Vagina (tissue), 2 donors: Measurements from ENCODE around the gene KCNJ15.

Source experiments
- POLR2A ChIP-seq, 2 donors: fragments of 450-650 bp; IDR thresholded peaks; one replicate each; pipeline ENCODE4 v1.6.1; 2017; ENCODE audit warnings: antibody characterized with exemption in 2 of 2, mild to moderate bottlenecking in 2 of 2, moderate library complexity in 2 of 2
- TF ChIP-seq, protein P1 (sequence below), 3 experiments: fragments of 450-650 bp in 2 of 3; fragments of 200-600 bp in 1 of 3; sonication (generic) in 1 of 3; IDR thresholded peaks; one replicate each; pipeline ENCODE4 v1.5.1; 2017 to 2019; ENCODE audit warnings: antibody characterized with exemption in 3 of 3, mild to moderate bottlenecking in 2 of 3, moderate library complexity in 2 of 3

DNA sequence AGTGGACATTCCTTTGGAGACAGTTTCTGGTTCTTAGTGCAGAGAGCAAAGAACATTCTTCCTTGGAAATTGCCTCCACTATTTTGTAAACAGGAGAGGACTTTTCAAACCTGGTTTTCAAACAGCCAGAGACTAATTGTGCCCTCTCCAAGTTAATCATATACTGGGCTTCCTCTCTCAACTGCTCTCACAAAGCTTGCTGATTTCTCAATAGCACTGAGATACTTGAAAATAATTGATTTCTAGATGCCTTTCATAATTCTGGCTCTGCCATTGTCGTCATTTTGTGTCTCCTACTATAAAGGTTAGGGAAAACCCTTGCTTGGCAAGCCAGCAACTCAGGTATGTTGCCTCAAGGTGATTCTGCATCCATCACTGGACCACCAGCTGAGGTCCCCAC lies 56.0 kb downstream of the KCNJ15 start:
- TF ChIP-seq, protein P1, sequence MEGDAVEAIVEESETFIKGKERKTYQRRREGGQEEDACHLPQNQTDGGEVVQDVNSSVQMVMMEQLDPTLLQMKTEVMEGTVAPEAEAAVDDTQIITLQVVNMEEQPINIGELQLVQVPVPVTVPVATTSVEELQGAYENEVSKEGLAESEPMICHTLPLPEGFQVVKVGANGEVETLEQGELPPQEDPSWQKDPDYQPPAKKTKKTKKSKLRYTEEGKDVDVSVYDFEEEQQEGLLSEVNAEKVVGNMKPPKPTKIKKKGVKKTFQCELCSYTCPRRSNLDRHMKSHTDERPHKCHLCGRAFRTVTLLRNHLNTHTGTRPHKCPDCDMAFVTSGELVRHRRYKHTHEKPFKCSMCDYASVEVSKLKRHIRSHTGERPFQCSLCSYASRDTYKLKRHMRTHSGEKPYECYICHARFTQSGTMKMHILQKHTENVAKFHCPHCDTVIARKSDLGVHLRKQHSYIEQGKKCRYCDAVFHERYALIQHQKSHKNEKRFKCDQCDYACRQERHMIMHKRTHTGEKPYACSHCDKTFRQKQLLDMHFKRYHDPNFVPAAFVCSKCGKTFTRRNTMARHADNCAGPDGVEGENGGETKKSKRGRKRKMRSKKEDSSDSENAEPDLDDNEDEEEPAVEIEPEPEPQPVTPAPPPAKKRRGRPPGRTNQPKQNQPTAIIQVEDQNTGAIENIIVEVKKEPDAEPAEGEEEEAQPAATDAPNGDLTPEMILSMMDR (IDR thresholded peaks at IDR 0.05) = no peak
- TF ChIP-seq POLR2A (IDR thresholded peaks at IDR 0.05) = no peak
